ENCODE results near the gene UQCRQ.

The UQCRQ gene

GRCh38 chr5:132866342-132867045, at the start of gene UQCRQ, which contains the start of gene GDF9:
Gene UQCRQ (plus strand): TSS chr5:132866642. CDS start chr5:132866882, 240 bp downstream.
Gene GDF9 (minus strand): TSS chr5:132866469. CDS start chr5:132864533, 1,936 bp downstream.
- DNase-seq (ENCODE audit: low spot score), result peak; percentile 84

GRCh38 chr5:132817011-132817410, 49.4 kb upstream of the UQCRQ start:
- no peak for DNase-seq (ENCODE audit: low spot score)

- DNase-seq (ENCODE audit: low spot score), result no peak
These were observed 47.0 kb upstream of the UQCRQ start for GRCh38 chr5:132819468-132819867.

GRCh38 chr5:132820162-132820754, 46.2 kb upstream of the UQCRQ start:
- peak; percentile 97 for DNase-seq (ENCODE audit: low spot score)

DNA sequence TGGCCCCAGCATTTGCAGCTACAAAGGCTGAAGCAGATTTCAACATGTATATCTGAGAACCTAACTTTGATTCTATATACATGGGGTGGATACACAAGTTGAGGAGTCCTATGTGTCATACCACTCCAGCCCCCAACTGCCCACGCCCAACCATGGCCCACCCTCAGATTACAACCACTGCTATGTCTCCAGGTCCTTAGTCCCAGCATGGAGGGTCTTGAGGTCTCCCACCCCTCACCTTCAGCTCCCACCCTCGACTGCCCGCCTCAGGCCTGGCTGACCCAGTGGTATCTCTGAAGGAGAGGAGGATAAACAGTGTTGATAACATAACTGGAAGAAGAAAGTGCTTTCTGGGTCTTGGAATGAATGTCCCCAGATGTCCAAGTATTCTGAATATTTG, 45.1 kb upstream of the UQCRQ start:
- no peak for DNase-seq (ENCODE audit: low spot score)

- no peak for DNase-seq (ENCODE audit: low spot score)
These were observed 44.7 kb upstream of the UQCRQ start for GRCh38 chr5:132821791-132822190.

GRCh38 chr5:132822650-132823480, 43.6 kb upstream of the UQCRQ start:
- no peak for DNase-seq (ENCODE audit: low spot score)

DNA sequence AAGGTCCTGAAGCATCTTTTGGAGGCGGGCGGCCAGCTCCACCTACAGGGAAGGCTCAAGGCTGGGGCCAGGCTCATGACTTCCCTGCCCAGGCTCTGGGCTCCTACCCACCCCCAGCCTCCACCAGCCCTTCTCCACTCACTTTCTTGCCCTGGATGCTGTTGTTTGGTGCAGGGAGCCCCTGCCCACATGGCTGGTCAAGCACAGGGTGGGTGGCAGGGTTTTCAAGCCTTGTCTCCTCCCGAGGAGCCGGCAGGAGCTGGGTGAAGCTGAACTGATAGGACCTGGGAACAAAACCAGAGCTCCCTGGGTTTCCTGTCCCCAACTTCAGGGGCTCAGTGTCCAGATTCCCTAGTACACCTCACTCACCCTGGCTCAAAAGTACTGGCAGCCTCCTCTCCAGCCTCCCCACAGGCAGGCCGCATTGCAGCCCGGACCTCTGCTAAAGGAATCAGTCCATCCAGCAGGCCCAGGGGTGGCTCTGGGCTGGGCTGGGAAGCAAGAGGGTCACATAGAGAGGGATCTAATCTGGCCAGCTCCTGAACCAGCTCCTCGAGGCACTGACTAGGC, 42.9 kb upstream of the UQCRQ start:
- no peak for DNase-seq (ENCODE audit: low spot score)

- no peak for DNase-seq (ENCODE audit: low spot score)
These were observed 42.0 kb upstream of the UQCRQ start for GRCh38 chr5:132824426-132824825.

DNA sequence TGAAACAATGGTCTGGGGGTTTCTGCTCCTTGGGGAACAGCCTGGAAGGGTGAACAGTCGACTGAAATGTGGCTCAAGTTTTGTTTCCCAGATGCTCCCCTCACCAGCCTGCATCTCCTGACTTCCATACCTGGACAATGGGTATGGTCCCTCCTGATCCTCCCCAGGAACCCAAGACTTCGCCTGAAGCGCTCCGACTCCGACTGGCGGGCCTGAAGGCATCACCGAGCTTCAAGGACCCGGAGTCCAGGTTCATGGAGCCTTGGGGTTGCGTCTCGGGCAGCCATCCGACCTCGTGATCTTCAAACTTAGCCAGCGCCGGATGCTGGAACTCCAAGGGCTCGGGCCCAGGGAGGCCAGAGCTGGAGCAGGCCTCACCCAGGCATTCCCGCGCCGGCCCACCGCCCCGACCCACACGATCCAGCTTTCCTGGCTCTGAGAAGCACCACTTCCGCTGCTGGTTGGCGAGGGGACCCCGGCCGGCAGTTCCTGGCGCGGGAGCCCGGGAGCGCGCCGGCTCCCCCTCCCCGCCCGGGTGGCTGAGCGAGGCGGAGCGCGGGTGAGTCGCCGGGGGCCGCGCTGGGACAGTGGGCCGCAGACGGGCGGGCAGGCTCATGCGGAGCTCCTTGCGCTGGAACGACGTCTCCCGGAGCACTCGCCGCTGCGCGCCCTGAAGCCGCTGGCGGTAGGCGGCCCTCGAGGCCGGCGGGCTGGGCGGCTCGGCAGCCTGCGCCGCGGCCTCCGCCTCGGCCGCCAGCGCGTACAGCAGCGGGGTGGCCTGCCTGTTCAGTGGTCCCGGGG, 41.2 kb upstream of the UQCRQ start:
- DNase-seq (ENCODE audit: low spot score), result no peak

DNA sequence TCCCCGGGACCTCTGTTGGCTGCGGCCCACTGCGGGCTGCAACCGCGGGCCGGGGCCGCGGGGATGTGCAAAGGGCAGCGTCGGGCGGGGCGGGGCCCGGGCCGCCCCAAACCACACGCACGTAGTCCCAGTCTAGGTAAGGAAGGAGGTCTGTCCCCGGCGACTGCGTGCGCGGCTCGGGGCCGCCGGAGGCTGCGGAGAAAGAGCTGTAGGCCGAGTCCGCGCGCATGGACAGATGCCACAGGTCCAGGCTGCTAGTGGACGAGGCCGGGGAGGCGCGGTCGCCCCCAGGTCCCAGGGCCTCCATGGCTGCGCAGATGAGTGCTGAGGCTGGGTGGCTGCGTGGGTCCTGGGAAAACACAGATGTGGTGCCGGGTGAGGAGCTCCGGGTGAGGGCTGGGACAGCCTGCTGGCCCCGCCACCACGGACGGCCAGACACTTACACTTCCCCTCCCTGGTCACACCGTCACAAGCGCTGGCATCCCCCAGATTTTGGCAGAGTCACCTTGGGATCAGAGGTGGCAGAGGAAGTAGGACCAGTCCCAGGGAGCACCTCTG, 40.5 kb upstream of the UQCRQ start:
- DNase-seq (ENCODE audit: low spot score), result no peak

DNA sequence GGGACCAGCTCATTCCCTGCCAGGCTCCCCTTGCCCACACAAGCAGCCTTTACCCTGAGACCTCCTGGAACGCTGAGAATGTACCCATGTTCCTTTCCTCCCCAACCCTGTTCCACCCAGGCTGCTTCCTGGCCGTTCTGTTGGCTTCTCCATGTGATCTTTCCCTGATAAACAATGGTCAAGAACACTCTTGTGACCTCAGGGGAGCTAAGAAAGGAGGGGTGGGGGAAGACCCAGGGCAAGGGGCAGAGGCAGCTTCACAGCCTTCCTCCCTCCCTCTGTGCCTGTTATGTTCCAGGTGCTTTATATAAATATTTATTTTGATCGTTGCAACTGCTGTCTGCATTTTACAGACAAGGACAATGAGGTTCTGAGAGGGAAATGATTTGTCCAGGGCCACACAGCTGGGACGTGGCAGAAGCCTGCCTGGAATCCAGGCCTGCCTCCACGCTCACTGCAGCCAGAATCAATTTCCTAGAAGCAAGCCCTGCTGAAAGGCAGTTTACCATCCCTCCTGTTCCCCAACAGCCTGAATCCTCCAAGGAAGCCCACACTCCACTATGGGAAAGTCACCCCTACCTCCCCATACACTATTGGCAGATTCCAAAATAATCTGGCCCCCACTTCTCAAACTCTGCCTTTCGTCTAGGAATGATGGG, 39.9 kb upstream of the UQCRQ start:
- no peak for DNase-seq (ENCODE audit: low spot score)

- DNase-seq (ENCODE audit: low spot score), result no peak
These were observed 38.3 kb upstream of the UQCRQ start for GRCh38 chr5:132827943-132828673.

DNA sequence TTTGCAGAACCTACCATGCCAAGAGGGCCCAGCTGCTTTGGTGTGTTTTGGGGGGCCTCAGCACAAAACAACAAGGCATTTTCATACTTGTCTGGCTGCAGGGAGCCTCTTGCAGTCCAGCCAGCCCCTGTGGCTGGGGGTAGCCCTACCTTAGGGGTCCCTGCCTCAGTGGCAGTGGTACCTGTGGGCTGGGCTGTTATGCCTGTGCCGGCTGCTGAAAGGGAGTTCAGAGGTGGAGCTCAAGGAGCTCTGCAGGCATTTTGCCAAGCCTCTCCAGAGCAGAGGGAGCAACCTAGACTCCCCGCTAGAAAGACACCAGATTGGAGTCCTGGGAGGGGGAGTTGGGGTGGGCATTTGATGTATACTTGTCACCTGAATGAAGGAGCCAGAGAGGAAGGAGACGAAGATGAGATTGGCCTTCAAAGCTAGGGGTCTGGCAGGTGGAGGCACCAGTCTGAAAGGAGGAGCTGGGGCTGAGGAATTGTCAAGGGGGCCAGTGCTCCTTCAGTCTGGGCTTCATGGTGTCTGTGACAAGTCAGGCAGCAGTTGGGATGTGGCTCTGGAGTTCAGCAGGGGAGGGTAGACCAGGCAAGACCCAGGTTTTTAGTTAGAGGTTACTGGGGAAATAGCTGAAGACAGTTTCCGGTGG, 37.5 kb upstream of the UQCRQ start:
- DNase-seq (ENCODE audit: low spot score), result no peak

DNA sequence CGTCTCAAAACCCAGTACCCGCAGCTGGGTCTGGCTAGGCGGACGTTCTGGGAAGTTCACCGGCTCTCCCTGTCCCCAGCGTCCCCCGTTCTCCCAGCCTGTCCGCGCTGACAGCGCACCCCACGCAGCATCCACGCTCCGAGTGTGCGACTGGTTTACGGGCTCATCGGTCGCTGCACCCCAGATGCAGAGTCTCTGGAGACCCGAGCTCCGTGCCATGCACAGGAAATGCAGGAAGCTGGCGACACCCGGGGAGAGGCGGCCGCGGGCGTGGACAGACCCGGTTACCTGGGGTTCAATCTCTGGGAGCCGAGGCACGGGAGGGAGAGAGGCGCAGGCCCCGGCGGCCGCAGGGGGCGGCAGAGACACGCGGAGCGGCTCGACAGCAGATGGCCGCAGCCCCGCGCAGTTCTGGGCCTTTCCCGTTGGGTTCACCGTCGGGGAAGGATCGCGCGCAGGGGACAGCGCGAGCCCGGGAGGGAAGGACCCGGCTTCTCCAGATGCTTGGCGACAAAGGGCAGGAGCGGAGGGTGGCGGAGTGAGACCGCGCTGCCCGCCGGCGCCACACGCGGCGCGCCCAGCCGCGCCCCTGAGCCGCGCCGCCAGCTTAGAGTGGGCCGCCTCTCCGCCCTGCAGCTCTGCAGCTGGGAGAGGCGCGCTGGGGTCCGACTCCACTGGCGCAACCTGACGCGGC, 36.6 kb upstream of the UQCRQ start:
- peak; percentile 93 for DNase-seq (ENCODE audit: low spot score)

DNA sequence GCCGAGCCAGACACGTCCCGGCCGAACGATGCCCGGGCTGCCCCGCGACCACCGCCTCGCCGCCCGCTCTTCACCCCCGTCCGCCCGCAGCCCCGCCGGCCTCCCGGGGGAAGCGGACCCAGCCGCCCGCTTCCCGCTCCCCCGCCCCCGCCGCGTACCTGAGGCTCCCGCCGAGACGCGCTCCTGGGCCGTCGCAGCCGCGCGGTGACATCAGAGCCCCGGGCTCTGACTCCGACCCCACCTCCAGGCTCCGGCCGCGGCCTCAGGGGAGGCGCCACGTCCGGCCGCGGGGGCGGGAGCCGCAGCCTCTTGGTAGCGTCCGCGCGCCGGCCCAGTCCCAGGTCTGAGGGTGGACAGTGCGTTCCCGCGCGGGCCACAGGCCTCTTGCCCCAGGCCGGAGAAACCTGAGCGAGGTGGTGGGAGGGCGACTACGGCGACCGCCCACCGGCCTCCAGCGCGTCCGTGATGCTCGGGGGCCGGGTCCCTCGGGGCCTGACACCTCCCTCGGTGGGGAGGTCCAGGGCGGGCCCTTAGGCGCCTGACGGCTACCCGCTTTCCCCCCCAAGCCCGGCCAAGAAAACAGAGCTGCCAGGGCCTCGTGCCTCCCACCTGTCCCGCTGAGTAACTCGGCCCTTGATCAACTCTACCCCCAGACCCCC, 35.9 kb upstream of the UQCRQ start, which contains the start of gene SHROOM1:
Gene SHROOM1, minus strand, starts transcription at position 212 of the 659 bp plus-strand sequence. CDS start 4,507 bp downstream, outside the sequence.
- peak; percentile 84 for DNase-seq (ENCODE audit: low spot score)

DNA sequence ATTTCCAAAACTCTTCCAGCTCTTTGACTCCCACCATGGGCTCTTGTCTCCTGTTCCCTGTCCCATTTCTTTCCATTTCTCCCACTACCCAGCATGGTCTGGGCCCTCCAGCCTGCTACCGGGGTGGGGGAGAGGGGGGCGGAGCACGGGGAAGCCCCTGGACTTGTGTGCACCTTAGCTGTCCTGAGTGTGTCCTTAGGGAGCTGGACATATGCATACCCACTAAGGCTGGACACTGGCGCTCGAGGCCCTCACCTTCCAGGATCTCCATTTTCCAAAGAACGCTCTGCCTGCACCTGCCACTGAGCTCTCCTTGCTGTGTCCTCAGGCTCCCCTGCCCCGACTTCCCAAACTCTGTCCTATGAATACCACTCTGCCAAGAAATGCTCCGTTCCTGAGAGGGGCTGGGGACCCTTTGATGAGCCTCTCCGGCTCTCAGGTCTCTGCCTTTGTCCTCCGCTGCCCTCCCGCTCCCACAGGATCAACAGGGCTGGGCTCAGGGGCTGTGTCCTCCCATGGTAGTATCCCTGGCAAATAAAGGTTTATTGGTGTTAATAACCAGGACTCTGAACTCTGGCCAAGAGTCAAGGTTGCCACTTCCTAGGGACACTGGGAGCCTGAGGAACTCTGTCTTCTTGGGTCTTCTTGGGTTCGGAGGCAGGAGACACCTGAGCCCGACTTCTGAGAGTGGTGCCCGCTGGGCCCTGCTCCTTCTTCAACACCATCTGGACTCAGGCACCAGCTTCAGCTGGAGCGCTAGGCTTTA, 35.2 kb upstream of the UQCRQ start:
- DNase-seq (ENCODE audit: low spot score), result no peak

- no peak for DNase-seq (ENCODE audit: low spot score)
These were observed 33.8 kb upstream of the UQCRQ start for GRCh38 chr5:132832612-132833011.
